HG03354 (cell line): ENCODE measurements around the gene SHKBP1.
"Not testable (repeated sequence)": the region's sequence is repeated elsewhere in the genome, so short reads cannot be mapped to it uniquely, and the experiment has no call there.

ENCODE experiments used
- ATAC-seq: cut with Tn5 transposase; IDR thresholded peaks from one replicate; pipeline ENCODE4 v1.9.1; 2021; ENCODE audit warnings: mild to moderate bottlenecking; ENCODE audit not compliant: unreplicated experiment, poor library complexity, severe bottlenecking

SHKBP1 gene

DNA sequence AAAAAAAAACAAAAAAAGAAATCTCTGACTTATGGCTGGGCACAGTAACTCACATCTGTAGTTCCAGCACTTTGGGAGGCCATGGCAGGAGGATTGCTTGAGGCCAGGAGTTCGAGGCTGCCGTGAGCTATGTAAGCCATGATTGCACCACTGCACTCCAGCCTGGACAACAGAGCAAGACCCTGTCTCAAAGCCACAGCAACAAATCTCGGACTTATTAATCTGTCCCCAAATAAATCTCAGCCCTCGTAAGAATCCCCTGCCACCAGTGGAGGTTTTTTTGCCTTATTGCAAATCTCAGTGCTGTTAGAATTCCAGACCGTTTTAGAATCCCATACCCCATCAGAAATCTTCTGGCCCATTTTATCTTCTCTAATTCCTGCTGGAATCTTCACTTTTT lies 4.9 kb downstream of the SHKBP1 start:
- no peak for ATAC-seq

DNA sequence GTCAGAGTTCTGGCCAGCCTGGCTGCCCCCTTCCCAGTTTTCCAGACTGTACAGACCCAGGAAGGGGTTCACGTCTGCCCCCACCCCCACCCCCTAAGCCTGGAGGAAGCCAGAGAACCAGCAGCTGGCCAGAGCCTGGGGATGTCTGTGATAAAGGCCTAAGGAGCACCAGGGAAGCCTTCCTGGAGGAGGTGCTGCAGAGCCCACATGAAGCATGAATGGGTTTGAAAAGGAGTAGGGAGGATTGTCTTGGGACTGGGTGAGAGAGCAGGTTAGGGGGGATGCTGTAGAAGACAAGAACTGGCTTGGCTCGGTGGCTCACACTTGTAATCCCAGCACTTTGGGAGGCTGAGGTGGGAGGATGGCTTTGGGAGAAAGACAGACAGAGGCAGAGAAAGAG lies 5.8 kb downstream of the SHKBP1 start:
- ATAC-seq = no peak

DNA sequence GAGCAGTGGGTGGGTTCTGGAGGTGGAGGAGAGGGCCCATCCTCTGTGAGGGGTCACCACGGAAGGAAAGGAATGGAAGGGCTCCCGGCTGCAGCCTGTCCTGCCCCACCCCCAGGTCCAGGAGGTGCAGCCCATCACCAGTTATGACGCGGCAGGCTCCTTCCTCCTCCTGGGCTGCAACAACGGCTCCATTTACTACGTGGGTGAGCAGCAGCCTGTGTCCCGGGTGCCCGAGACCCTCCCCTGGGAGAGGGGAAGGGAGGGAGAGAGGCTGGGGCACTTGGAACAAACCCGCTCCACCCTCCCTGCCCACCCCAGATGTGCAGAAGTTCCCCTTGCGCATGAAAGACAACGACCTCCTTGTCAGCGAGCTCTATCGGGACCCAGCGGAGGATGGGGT lies 6.6 kb downstream of the SHKBP1 start:
- ATAC-seq = no peak

- no peak for ATAC-seq
Measured at GRCh38 chr19:40584007-40584406, 7.3 kb downstream of the SHKBP1 start.

DNA sequence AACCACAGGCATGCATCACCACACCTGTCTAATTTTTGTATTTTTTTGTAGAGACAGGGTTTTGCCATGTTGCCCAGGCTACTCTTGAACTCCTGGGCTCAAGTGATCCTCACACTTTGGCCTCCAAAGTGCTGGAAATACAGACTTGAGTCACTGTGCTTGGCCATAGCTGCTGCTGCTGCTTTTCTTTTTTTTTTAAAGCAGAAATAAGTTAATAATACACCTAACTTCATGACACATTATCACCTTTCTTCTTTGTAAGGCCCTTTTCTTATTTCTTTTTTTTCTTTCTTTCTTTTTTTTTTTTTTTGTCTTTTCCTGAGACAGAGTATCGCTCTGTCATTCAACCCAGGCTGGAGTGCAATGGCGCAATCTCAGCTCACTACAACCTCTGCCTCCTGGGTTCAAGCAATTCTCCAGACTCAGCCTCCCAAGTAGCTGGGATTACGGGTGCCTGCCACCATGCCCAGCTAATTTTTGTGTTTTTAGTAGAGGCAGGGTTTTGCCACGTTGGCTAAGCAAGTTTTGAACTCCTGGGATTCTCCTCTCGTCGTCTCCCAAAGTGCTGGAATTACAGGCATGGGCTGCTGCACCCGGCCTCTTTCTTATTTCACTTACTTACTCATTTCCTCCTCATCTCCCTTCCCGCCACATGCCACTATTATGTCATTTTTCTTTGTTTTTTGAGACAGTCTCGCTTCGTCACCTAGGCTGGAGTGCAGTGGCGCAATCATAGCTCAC lies 8.7 kb downstream of the SHKBP1 start:
- ATAC-seq = no peak

DNA sequence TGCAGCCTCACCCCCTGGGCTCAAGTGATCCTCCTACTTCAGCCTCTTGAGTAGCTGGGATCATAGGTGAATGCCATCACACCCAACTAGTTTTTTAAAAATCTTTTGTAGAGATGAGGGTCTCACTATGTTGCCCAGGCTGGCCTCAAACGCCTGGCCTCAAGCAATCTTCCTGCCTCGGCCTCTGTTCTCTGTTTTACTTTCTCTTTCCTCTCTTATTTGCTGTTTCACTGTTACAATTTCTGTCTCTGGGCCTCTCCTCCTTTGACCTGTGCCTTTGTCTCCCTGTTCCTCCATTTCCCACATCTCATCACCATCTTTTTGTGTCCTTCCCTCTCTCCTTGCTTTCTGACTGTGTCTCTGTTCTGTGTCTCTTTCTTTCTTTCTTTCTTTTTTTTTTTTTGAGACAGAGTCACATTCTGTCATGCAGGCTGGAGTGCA lies 9.3 kb downstream of the SHKBP1 start:
- no peak for ATAC-seq

DNA sequence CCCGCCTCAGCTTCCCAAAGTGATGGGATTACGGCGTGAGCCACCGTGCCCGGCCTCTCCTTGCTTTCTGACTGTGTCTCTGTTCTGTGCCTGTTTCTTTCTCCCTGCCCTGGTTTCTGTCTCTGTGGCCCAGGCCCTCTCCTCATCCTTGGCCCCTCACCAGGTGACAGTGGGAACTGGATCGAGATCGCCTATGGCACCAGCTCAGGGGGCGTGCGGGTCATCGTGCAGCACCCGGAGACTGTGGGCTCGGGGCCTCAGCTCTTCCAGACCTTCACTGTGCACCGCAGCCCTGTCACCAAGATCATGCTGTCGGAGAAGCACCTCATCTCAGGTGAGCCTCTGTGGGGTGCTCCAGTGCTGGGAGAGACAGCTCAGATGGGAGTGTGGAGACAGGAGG lies 9.9 kb downstream of the SHKBP1 start:
- no peak for ATAC-seq

- no peak for ATAC-seq
Measured at GRCh38 chr19:40588110-40588854, 11.6 kb downstream of the SHKBP1 start.

GRCh38 chr19:40588926-40589569 lies 12.4 kb downstream of the SHKBP1 start:
- no peak for ATAC-seq

DNA sequence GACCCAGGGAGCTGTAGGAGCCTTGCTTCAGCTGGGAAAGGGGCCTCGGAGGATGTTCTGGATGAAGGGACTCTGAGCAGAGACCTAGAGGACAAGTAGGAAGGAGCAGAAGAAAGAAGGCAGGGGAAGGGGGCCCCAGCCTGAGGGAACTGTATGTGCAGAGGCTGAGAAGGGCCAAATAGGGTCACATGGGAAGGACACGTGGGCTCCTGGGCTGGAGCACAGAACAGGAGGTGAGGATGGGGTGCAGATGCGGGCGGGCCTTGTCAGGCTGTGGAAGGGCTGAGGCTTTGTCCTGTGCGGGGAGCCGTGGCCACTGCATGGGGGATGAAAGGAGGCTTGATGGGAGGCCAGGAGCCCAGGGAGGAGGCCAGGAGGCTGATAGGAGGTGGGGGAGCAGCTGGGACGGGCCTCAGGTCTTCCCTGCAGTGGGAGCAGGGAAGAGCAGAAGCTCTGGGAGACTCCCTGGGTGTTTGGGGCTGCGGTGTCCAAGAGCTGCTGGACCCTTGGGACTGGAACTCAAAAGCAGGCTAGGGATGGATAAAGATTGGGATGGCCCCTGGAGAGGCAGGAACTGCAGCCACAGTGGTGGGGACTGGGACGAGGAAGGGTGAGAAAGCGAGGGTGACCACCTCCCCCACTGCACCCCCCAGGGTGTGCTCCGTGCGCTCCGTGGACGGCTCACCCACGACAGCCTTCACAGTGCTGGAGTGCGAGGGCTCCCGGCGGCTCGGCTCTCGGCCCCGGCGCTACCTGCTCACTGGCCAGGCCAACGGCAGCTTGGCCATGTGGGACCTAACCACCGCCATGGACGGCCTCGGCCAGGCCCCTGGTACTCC lies 13.1 kb downstream of the SHKBP1 start:
- ATAC-seq = no peak

DNA sequence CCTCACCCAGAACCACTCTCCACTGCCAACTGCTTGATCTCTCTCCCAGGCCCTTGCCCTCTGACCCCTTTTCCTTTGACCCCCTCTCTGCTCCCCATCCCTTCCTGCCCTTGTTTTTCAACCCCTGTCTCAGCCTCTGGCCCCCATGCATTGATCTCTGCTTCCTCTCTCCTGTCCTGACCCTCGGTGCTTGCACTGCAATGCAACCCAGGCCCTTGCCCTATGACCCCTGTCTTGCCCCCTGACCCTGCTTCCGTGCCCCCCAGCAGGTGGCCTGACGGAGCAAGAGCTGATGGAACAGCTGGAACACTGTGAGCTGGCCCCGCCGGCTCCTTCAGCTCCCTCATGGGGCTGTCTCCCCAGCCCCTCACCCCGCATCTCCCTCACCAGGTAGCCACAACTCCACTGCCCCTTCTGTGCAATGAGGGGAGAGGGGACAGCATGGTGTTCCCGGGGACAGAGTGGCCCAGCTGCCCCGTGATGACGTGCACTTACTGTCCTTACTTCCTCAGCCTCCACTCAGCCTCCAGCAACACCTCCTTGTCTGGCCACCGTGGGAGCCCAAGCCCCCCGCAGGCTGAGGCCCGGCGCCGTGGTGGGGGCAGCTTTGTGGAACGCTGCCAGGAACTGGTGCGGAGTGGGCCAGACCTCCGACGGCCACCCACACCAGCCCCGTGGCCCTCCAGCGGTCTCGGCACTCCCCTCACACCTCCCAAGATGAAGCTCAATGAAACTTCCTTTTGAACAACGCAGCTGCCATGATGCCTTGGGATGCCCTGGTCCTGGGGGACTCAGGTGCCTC lies 14.0 kb downstream of the SHKBP1 start:
- no peak for ATAC-seq

GRCh38 chr19:40591724-40592123 lies 15.1 kb downstream of the SHKBP1 start:
- not testable (repeated sequence) for ATAC-seq

- ATAC-seq = no peak
Measured at GRCh38 chr19:40592170-40592569, 15.5 kb downstream of the SHKBP1 start.

DNA sequence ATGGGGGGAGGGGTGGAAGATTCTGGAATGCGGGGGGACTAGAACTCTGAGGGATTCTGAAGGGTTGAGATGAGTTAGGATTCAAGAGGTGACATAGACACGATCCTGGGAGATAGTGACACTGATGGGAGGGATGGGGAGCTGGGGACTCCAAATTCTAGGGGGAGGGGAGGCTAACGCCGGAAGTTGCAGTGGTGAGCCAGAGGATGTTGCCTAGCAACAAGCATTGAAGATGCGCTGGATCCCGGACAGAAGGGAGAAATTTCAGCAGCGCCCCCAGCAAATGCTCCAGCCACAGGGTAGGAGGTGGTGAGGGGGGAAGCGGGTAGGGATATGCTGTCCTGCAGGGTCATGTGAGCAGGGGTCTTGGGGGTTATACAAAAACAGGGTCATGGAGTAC lies 17.6 kb downstream of the SHKBP1 start:
- ATAC-seq = no peak

GRCh38 chr19:40594657-40595091 lies 18.0 kb downstream of the SHKBP1 start:
- no peak for ATAC-seq

- ATAC-seq = no peak
Measured at GRCh38 chr19:40596608-40597328, 20.1 kb downstream of the SHKBP1 start.

- ATAC-seq = no peak
Measured at GRCh38 chr19:40597329-40597838, 20.7 kb downstream of the SHKBP1 start.
